Measurements from ENCODE around the gene TRIM66.

Gene TRIM66

GRCh38 chr11:8593455-8593854 lies 89.0 kb downstream of the TRIM66 start:
- Histone ChIP-seq H3K4me3 (replicated peaks; ENCODE audit: low read depth, low read length) (peak overlapping the region; percentile 68), H3K27me3 (replicated peaks; ENCODE audit: control insufficient read depth, insufficient read depth, low read length) (no peaks in the 10 kb centered on the region), H3K36me3 (ENCODE audit: control insufficient read depth, insufficient read depth, low read length) (no peaks in the 10 kb centered on the region)
- TF ChIP-seq, protein P1, sequence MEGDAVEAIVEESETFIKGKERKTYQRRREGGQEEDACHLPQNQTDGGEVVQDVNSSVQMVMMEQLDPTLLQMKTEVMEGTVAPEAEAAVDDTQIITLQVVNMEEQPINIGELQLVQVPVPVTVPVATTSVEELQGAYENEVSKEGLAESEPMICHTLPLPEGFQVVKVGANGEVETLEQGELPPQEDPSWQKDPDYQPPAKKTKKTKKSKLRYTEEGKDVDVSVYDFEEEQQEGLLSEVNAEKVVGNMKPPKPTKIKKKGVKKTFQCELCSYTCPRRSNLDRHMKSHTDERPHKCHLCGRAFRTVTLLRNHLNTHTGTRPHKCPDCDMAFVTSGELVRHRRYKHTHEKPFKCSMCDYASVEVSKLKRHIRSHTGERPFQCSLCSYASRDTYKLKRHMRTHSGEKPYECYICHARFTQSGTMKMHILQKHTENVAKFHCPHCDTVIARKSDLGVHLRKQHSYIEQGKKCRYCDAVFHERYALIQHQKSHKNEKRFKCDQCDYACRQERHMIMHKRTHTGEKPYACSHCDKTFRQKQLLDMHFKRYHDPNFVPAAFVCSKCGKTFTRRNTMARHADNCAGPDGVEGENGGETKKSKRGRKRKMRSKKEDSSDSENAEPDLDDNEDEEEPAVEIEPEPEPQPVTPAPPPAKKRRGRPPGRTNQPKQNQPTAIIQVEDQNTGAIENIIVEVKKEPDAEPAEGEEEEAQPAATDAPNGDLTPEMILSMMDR (IDR thresholded peaks at IDR 0.05; ENCODE audit: insufficient read depth, low read length, poor library complexity, severe bottlenecking), result no peak
- no peak for DNase-seq (ENCODE audit: extremely low read depth, insufficient read length)

- TF ChIP-seq, protein P1 (IDR thresholded peaks at IDR 0.05; ENCODE audit: insufficient read depth, low read length, poor library complexity, severe bottlenecking), result no peak
- Histone ChIP-seq H3K4me3 (replicated peaks; ENCODE audit: low read depth, low read length) (no peak overlapping the region), H3K27me3 (replicated peaks; ENCODE audit: control insufficient read depth, insufficient read depth, low read length) (no peaks in the 10 kb centered on the region), H3K36me3 (ENCODE audit: control insufficient read depth, insufficient read depth, low read length) (no peaks in the 10 kb centered on the region)
- no peak for DNase-seq (ENCODE audit: extremely low read depth, insufficient read length)
These were observed 94.5 kb downstream of the TRIM66 start for GRCh38 chr11:8587915-8588314.

GRCh38 chr11:8586805-8587204 lies 95.7 kb downstream of the TRIM66 start:
- DNase-seq (ENCODE audit: extremely low read depth, insufficient read length), result no peak
- TF ChIP-seq, protein P1 (IDR thresholded peaks at IDR 0.05; ENCODE audit: insufficient read depth, low read length, poor library complexity, severe bottlenecking), result no peak
- Histone ChIP-seq H3K4me3 (replicated peaks; ENCODE audit: low read depth, low read length) (no peak overlapping the region), H3K27me3 (replicated peaks; ENCODE audit: control insufficient read depth, insufficient read depth, low read length) (no peaks in the 10 kb centered on the region), H3K36me3 (ENCODE audit: control insufficient read depth, insufficient read depth, low read length) (no peaks in the 10 kb centered on the region)

DNA sequence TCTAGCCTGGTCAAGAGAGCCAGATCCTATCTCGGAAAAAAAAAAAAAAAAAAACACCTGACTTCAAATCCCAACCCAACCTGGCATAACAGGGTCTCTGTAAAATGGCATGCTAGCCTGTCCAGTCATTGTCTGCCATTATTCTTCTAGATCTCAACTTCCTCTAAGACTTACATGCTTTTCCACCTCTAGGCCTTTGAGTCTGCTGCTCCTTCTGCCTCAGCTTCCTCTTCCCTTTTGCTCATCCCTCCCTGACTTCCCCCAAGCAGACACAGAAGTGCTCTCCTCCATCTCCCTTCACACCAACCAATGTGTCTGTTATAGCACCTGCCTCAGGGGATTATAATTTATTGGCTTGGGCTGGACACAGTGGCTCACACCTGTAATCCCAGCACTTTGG lies 96.3 kb downstream of the TRIM66 start:
- no peaks in the 10 kb centered on the region for H3K36me3 ChIP-seq (ENCODE audit: control insufficient read depth, insufficient read depth, low read length)
- H3K4me3 ChIP-seq (replicated peaks; ENCODE audit: low read depth, low read length), result no peak overlapping the region
- DNase-seq (ENCODE audit: extremely low read depth, insufficient read length), result no peak
- no peaks in the 10 kb centered on the region for H3K27me3 ChIP-seq (replicated peaks; ENCODE audit: control insufficient read depth, insufficient read depth, low read length)
- TF ChIP-seq, protein P1 (IDR thresholded peaks at IDR 0.05; ENCODE audit: insufficient read depth, low read length, poor library complexity, severe bottlenecking), result no peak

GRCh38 chr11:8584511-8584910 lies 98.0 kb downstream of the TRIM66 start:
- Histone ChIP-seq H3K4me3 (replicated peaks; ENCODE audit: low read depth, low read length) (no peak overlapping the region), H3K36me3 (ENCODE audit: control insufficient read depth, insufficient read depth, low read length) (no peaks in the 10 kb centered on the region), H3K27me3 (replicated peaks; ENCODE audit: control insufficient read depth, insufficient read depth, low read length) (no peaks in the 10 kb centered on the region)
- no peak for DNase-seq (ENCODE audit: extremely low read depth, insufficient read length)
- TF ChIP-seq, protein P1 (IDR thresholded peaks at IDR 0.05; ENCODE audit: insufficient read depth, low read length, poor library complexity, severe bottlenecking), result no peak

DNA sequence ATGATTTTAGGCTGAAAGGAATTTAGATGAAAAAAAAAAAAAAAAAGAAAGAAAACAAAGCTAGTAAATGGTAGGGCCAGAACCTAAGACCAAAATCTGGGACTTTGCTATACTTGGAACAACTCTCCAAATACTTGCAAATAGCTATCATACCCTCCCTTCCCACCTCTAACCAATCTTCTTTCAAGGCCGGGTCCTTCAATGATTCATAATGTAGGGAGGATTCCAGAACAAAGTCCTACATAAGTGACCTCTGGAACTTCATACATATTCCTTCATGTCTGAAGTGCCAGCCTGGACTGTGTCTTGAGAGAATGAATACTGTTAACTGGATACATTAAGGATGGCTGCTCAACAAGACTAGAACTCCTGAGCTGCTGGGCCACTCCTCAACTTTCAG lies 98.4 kb downstream of the TRIM66 start:
- Histone ChIP-seq H3K36me3 (ENCODE audit: control insufficient read depth, insufficient read depth, low read length) (no peaks in the 10 kb centered on the region), H3K4me3 (replicated peaks; ENCODE audit: low read depth, low read length) (no peak overlapping the region), H3K27me3 (replicated peaks; ENCODE audit: control insufficient read depth, insufficient read depth, low read length) (no peaks in the 10 kb centered on the region)
- TF ChIP-seq, protein P1 (IDR thresholded peaks at IDR 0.05; ENCODE audit: insufficient read depth, low read length, poor library complexity, severe bottlenecking), result no peak
- DNase-seq (ENCODE audit: extremely low read depth, insufficient read length), result no peak
